Activated CD4-positive, CD25-positive, alpha-beta regulatory T cell treated with anti-CD3 and anti-CD28 coated beads, Interleukin-2, amount 50 U/mL, for 16 hours (primary cell): ENCODE data around the gene SH3RF3.
"Not testable (repeated sequence)": the region's sequence is repeated elsewhere in the genome, so short reads cannot be mapped to it uniquely, and the experiment has no call there.

Experiments used
- DNase-seq: peaks from one replicate; pipeline ENCODE4 v3.0.0-alpha.2; 2020; ENCODE audit warnings: low read depth, low spot score

Gene SH3RF3

DNA sequence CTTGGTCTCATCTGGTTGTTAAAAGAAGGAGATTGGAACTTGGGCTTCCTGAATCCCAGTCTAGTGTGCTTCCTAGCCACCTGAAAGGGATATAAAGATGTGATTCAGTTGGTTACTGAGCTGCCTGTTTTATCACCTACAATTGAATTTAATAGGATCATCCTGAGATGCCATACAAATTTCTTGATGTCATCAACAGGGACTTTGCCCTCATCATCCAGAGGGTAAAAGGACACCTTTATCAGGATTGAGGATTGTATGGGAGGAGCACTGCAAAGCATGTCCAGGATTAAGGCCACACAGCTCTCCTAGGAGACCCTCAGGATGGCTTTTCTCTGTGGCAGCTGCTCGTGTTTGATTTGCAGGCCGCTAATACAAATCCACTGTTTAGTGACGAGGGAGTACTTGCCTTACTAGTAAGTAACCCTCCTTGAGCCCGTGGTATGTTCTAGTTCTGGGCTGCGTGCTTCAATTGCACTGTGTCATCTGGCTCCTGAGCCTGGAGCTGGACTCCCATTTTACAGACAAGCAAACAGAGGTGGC, 28.6 kb downstream of the SH3RF3 start:
- no peak for DNase-seq

DNA sequence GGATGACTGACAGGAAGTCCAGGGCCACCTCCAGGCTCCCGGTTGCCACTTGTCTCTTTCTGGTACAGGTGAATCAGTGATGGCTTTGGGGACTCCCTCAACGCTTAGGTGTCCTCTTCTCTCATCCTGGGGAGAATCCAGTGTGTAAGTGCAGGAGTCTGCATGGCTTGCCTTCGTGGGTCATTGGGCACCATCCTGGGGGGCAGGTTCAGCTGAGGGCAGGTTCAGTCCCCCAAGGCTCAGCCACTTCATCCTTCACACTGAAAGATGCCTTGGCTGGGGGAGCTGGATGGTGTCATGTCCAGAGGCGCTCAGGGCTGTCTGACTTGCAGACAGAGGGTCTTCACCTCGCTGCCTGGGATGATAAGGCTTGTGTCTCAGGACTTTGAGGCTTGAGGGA, 29.2 kb downstream of the SH3RF3 start:
- DNase-seq = no peak

DNA sequence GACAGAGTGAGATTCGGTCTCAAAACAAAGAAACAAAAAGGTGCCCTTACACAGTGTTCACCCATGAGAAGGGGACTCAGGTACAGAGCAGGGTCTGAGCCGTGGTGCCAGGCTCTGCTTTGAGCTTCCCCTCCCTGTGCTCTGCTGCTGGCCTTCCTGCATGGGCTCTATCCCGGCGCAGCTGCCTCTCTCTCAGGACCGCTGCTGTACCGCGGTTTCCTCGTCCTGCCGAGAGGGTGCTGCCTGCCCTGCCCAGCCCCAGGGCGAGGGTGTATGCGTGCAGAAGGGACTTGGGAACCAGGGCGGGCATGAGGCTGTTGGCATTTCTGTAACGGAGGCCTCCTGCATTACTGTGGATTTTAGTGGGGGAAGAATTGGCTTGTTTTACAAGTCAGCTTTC, 30.1 kb downstream of the SH3RF3 start:
- no peak for DNase-seq

DNA sequence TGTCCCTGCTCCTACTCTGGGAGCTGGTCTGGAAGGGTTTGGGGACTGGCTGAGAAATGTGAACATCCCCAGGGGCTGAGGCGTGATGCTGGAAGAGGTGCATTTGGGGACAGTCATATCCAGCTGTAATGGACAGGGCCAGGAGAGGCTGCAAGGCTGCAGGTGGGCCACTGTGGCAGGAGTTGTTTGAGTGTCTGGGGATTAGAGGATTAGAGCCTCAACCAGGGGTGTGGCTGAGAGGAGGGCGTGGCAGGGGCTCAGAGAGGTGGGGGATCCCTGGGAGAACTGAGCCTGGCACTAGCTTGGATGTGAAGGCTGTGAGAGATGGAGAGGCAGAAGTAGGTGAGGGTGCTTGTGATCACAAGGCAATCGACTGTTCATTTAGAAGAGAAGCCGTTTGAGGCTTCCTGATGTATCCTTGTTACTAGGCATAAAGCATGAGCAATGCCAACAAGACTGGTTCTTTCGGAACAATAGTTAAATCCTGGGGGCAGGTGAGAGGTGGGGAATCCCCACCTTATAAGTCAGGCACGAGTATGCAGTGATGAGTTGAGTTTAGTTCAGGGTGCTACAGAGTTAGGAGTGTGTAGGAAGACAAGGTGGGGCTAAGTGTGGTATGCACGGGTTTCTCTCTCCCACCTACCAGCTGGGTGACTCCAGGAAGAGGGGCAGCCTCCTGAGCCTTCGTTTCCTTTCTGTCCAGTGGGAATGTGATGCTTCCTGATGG, 31.9 kb downstream of the SH3RF3 start:
- DNase-seq = no peak

DNA sequence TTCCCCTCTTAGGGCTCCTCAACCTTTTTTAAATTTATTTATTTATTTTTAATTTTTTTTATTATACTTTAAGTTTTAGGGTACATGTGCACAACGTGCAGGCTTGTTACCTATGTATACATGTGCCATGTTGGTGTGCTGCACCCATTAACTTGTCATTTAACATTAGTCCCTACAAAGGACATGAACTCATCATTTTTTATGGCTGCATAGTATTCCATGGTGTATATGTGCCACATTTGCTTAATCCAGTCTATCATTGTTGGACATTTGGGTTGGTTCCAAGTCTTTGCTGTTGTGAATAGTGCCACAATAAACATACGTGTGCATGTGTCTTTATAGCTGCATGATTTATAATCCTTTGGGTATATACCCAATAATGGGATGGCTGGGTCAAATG, 33.4 kb downstream of the SH3RF3 start:
- DNase-seq = not testable (repeated sequence)

DNA sequence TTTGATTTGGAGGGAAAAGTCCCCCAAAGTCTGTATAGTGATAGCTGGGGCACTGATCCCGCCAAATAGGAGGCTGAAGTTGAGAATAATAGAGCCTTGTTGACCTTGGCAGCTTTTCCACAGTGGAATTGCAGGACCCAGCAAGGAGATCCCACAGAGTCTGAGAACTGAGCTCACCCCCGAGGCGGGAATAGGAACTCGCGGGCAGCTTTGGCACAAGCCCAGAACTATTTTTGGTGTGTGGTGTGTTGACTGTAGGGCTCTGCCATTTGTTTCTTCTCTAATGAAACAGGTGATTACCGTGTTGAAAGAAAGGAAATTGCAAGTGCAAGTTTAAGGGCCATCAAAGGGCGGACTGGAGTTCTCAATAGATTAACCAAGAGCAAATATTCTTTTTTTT, 34.0 kb downstream of the SH3RF3 start:
- DNase-seq = no peak

DNA sequence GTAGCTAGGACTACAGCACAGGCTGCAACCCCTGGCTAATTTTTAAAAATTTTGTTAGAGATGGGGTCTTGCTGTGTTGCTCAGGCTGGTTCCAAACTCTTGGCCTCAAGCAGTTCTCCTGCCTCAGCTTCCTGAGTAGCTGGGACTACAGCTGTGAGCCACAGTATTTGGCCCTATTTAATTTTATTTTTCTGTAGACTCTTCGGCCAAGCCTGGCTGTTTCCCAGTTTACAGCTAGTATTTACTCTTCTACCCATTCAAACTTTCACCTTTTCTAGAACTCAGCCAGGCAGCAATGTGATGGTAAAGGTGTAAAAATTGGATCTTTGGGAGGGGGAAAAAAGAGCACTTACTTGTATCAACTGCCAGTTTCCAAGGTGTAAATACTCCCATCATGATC, 35.3 kb downstream of the SH3RF3 start:
- DNase-seq = no peak

DNA sequence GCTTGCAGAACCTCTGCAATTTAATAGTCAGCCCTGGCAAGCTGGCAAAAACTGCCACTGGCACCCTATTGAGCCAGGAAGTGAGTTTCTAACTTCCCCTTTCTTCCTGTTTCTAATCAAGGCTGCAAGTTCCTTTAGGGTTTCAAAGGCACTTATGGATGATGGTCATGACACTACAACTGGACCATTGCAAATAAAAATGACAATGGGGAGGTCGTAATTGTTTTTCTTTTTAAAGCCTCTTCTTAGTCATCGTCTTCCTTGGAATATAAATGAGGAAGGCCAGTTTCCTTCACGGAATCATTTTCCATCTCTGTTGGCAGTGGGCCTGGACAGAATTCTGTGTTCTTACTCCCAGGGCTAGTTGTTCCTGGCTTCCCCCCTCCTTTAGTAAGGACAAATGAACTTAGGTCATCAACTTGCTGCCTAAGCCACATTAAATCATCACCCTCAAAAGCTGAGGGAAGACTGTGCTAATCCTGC, 35.8 kb downstream of the SH3RF3 start:
- DNase-seq = no peak

DNA sequence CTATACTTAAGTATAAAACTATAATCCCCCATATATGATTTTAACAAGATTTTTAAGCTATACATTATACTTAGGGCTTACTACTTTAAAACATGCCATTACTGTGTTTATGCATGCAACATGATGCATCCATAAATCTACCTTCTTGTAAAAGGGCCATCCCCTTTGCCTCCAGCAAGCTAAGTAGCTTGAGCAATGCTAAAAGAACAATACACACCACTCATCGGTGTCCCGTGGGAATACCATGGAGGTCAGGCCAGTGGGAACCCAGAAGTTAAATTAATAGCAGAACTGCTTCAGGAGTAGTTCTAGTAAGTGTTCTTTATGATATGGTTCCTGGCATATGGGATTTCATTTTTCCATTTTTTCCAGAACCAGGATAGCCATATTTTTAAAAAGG, 37.8 kb downstream of the SH3RF3 start:
- DNase-seq = no peak

DNA sequence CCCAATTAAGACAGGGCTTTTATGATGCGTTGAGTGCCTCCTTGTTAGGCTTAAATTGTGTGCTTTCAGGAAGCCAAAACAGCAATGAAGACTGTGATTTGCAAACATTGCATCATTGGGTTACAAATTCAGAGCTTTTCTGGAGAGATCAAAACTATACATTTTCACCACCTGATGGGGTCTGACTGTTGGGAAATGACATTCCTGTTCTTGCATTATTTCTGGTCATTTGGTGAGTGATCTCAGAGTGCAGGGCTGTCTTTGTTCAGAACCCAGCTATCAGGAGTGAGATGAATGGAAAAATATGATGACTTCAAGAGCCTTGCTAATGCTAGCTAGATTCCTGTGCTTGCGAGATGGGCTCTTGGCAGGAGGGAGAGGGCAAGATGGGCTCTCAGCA, 39.1 kb downstream of the SH3RF3 start:
- DNase-seq = no peak

DNA sequence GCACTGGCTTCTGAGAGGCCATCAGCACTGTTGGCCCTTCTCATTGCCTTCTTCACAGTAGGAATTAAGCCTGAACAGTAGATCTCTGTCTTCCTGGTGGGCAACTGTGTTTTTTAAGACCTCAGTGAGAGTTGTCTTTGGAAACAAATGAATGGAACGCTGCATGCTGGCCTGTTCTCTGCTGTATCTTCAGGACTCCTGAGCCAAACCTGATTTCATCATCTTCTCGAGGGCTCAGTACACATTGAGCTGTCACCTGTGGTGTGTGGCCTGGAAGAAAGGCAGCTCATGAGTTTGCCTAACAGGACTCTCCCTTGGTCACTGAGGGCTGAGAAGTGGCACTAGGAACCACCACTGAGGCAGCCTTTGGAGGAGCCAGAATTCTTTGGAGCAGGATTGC, 39.7 kb downstream of the SH3RF3 start:
- DNase-seq = no peak

DNA sequence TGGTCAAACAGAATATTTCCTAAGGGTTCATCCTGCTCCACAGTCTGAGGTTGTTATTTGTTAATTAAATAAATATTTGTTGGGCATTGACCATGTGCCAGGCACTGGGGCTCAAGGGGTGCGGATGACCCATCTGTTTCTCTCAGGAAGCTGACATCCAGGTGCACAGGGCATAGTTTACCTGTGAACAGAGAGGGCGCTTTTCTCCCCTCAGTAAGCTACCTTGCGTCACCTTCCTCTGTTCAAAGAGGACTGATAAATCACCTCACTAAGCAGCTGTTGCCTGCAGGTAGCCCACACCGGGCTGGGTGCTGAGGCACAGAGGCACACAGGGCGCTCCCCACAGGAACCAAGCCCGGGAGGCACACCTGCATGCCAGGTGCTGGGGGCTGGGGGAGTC, 41.6 kb downstream of the SH3RF3 start:
- DNase-seq = no peak

DNA sequence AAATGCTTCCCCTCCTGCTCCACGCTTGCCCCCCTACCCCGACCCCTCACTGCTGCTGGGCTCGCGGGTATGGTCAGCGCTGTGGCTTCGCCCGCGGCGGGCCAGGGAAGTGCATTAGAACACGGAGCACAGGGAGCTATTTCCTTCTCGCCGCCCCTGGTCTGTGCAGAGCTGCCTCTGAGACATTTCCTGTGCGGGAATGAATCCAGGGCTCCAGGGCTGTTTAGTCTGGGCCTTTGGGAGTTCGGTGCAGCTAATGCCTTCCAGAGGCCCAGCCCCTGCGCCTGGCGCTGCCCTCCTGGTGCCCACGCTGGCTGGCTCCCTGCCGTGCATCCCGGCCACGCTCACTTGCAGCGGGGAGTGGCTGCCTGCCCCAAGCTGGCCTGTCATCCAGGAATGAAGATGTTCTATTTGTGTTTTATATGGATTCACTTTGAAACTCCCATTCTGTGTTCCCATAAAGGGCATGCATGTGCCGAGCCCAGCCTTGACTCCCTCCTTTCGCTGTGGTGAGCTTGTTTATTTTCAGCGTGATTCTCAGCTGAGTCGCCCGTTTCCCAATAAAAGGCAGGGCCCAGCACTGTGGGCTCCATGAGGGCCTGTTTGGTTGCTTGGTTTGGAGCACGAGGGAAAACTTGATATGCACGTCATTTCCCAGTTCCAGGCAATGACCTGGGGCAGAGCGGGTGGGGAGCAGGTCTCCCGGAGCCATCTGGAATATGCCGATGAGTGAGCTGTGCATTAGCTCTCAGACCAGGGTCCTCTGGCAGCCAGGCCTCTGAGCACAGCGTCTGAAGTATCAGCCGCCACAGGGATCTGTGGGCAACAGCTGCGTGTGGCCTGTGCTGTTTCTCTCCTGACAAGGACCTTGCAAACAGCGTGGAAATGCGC, 42.7 kb downstream of the SH3RF3 start:
- no peak for DNase-seq

DNA sequence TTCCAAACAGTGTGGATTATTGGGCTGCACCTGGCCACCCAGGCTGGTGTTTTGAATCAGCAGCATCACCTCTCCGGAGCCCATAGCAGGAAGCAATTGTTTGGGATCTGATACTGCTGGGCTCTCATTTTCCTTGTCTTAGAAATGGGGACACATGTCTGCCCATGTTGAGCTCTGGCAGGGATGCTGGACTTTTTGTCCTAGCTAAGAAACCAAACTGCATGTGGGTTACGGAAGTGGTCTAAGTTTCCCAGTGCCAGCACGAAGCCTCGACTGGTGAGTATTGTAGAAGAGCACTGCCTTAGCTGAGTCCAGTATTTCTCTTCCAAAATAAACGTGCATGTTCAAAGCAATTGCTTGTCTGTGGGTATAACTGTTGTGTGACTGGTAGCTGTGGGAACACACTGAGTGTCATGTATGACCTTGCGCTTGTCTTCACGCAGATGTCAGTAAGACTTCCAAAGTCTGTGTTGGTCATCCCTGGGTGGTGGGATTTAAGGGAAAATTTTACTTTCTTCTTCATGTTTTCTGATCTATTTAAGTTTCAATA, 43.6 kb downstream of the SH3RF3 start:
- DNase-seq = no peak

DNA sequence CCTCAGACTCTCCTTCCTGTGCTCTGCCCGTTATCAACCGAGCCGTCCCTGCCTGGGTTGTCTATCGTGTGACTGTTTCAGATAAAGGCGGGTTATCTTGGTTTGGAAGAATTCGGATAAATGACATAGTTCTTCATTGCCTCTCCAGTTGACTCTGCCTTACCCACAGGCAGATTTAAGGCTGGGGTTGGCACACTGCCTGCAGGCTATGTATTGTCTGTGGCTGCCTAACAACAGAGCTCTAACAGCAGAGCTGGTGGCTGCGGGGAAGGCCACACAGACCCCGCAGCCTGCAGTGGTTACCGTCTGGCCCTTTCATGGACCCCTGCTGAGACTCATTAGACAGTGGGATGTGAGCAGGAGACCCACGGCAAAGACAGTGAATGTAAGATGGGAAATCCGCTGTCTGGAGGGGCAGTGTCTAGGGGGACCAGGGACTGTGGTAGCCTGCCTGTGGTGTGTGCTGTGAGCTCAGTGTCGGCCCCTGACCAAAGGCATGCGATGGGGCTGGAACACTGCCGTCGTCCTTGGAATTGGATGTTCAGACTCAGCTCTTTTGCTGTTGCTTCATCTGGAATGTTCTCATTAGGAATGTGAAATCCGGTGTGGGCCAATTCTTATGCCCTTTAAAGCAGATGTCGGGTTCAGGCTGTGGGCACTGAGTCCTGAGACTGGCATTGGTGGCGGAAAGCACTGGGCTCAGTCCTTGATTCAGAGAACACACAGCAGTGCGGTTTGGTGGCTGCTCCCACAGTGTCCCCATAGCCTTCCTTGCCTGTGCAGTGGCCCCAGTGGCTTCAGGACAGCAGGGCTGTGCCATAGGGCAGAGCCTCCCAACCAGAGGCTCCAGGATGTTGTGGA, 44.5 kb downstream of the SH3RF3 start:
- DNase-seq = no peak

DNA sequence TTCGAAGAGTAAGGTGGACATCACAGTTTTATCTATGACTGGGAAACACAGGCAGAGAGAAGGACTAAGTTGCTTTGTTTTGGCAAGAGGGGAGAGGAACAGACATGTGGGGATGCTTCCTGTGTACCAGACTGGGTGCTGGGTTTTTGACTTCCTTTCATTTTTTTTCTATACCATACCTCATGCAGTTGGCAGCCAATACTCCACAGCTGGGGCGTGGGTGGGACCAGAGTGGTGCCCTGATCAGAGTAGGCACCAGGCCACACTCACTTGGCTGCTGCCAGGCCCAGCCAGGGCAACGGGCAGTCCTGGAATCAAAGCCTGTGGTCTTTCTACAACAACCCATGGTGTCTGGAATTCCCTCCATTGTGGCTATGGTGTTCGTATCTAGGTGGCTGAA, 45.2 kb downstream of the SH3RF3 start:
- no peak for DNase-seq

DNA sequence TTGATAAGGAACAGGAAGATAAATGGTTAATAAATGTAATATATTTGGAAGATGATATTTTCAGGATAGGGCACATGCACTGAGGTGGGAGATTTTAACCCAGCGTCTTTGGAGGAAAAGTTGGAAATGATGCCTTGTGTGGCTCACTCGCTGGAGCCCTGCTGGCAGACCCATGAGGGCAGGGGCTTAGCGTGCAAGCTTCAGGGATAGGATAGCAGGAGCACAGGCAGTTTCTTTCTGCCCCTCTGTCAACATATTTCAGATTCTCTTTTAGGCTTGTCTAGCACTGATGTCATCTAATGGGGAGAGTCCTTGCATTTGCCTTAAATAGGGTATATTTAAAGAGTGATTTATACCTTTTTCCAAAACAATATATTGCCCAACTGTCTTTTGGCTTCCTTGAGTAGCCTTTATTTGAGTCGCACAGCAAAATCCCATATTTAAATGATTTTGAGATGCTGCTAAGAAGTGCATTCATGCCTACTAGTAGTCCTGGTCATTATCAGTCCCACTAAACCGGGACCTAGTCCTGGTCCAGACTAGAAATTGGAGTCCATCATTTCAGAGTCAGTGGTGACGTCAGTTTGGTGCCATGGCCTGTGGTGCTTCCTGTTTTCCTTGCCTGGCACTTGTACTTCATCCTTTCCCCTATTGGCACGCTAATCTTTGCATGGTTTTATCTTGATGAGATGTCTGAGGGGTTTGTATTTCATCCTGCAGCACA, 45.8 kb downstream of the SH3RF3 start:
- DNase-seq = no peak

DNA sequence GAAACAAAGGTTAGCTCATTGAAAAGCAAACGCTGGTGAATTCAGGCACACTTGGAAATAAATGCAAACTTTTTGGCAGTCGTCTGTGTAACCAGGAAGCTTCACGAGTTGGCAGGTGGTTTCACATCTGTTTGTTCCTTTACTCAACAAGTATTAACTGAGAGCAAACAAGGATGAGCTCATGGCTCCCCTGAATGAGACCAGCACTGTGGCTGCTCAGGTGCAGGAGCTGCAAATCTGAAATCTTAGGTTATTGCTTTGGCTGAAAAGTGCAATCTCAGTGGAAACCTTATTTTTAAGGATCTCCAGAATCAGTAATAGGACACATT, 46.3 kb downstream of the SH3RF3 start:
- DNase-seq = no peak

DNA sequence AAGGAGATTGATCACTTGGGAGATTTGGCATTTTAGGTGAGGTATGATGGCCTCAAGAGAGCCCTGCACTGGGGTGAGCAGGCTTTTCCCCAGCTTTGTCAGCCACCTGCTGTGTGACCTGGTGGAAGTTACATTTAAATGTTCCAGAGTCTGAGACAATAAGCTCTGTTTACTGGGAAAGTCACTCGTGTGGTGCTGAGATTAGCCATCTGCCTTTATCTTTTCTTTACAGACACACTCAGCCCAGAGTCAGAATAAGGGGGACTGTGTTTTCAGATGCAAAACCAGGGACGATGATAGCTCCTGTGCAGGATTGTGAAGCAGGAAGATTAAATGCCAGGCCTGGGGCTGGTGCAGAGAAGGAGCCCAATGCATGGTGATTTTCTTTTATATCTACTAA, 47.9 kb downstream of the SH3RF3 start:
- no peak for DNase-seq

DNA sequence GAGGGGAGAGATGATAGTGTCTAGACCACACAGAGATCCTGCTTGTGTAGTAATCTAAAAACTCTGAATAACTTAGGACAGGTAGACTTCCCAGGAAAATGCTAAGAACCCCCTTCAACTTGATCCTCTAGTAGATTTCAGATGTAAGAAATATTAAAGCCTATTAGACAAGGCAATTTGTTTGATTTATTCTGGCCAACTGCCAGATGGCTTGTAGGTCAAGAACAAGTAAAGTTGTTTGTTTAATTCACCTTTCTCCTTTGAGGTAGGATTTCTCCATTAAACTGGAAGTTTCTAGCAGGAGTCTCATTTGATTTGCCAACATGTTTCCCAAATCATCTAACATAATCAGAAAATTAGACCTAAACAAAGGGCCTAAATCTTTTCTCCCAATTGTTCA, 48.6 kb downstream of the SH3RF3 start:
- no peak for DNase-seq

DNA sequence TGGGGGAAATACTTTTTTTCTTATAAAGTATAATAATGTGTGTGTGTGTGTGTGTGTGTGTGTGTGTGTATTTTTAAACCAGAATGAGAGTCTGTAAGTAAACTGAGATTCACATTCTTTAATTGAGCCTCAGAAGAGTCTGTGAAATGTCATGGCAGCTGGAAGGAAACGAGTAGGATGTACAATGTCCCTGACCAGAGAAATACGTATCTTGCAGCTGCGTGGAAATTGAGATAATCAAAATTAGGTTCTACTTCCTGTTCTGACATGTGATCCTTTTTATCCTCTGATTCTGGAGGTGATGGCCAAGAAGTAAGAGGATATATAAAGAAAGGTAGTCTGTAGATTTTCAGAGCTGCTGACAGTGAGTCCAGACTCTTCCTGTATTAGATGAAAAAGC, 50.0 kb downstream of the SH3RF3 start:
- no peak for DNase-seq
